ENCODE results near the gene CMC2. TPM values are rescaled to one million over a fixed set of nuclear protein-coding genes. Genes with fewer than 3 reads are reported as not detected.
A peak's percentile ranks its signal among the peaks of the same experiment; 100 is the strongest.

Gene CMC2
- total RNA-seq, 1 experiment from 2014 or later = 82.0 TPM

GRCh38 chr16:80993307-80993706, 13.4 kb downstream of the CMC2 start:
- no peak for TF ChIP-seq SIN3A (IDR thresholded peaks at IDR 0.05; ENCODE audit: borderline replicate concordance, insufficient read depth, low read depth, low read length)
- TF ChIP-seq CTCF (IDR thresholded peaks at IDR 0.05) = no peak
- no peak for TF ChIP-seq TCF7L2 (IDR thresholded peaks at IDR 0.05; ENCODE audit: low read depth, low read length)
- no peak for TF ChIP-seq POLR2AphosphoS5 (IDR thresholded peaks at IDR 0.05; ENCODE audit: low read depth, low read length)
- TF ChIP-seq REST (IDR thresholded peaks at IDR 0.05; ENCODE audit: insufficient read depth in 1 of 2, low read depth in 2 of 2, low read length in 1 of 2) = no peak
- no peaks in the 10 kb centered on the region for H3K9me3 ChIP-seq (ENCODE audit: control insufficient read depth, insufficient read depth, low read depth, low read length)
- CTCF ChIA-PET = no interaction called here
- intact Hi-C loops (cut with micrococcal nuclease; ENCODE audit: unreplicated experiment) (no loop called here), in situ Hi-C loops (cut with HindIII; ENCODE audit: low pct_unique_long_range_greater_than_20kb, low sequenced_read_pairs) (no loop called here)
- no peaks in the 10 kb centered on the region for H3K36me3 ChIP-seq (ENCODE audit: control insufficient read depth, insufficient read depth, low read length)
- no TSS peak for BruUV-seq (replicated peaks)
- H3K27ac ChIP-seq (ENCODE audit: low read length) = no peak overlapping the region
- no peak overlapping the region for H3K4me3 ChIP-seq (ENCODE audit: low read depth in 2 of 2, low read length in 2 of 2)
- ATAC-seq (0 out of 2 replicates have a peak, but pooled peaks have one; percentile 48), DNase-seq (ENCODE audit: low read depth, low spot score) (no peak)
- peaks cover 10% of the 10 kb centered on the region for H3K4me1 ChIP-seq (ENCODE audit: control insufficient read depth, insufficient read depth, low read length)
- POLR2A ChIA-PET = no interaction called here
- no peaks in the 10 kb centered on the region for H3K27me3 ChIP-seq (ENCODE audit: control insufficient read depth, insufficient read depth, low read length)

- Histone ChIP-seq H3K36me3 (ENCODE audit: control insufficient read depth, insufficient read depth, low read length) (no peaks in the 10 kb centered on the region), H3K27me3 (ENCODE audit: control insufficient read depth, insufficient read depth, low read length) (no peaks in the 10 kb centered on the region), H3K4me1 (ENCODE audit: control insufficient read depth, insufficient read depth, low read length) (peaks cover 10% of the 10 kb centered on the region), H3K9me3 (ENCODE audit: control insufficient read depth, insufficient read depth, low read depth, low read length) (no peaks in the 10 kb centered on the region), H3K27ac (ENCODE audit: low read length) (no peak overlapping the region), H3K4me3 (ENCODE audit: low read depth in 2 of 2, low read length in 2 of 2) (no peak overlapping the region)
- ATAC-seq = no peak
- POLR2A ChIA-PET = no interaction called here
- in situ Hi-C loops (cut with HindIII; ENCODE audit: low pct_unique_long_range_greater_than_20kb, low sequenced_read_pairs) = no loop called here
- BruUV-seq (replicated peaks) = no TSS peak
- CTCF ChIA-PET = no interaction called here
- intact Hi-C loops (cut with micrococcal nuclease; ENCODE audit: unreplicated experiment) = no loop called here
- no peak for TF ChIP-seq SIN3A (IDR thresholded peaks at IDR 0.05; ENCODE audit: borderline replicate concordance, insufficient read depth, low read depth, low read length)
- no peak for TF ChIP-seq REST (IDR thresholded peaks at IDR 0.05; ENCODE audit: insufficient read depth in 1 of 2, low read depth in 2 of 2, low read length in 1 of 2)
- no peak for TF ChIP-seq CTCF (IDR thresholded peaks at IDR 0.05)
- TF ChIP-seq TCF7L2 (IDR thresholded peaks at IDR 0.05; ENCODE audit: low read depth, low read length) = no peak
- no peak for TF ChIP-seq POLR2AphosphoS5 (IDR thresholded peaks at IDR 0.05; ENCODE audit: low read depth, low read length)
- no peak for DNase-seq (ENCODE audit: low read depth, low spot score)
Measured at GRCh38 chr16:80992676-80993293, 13.9 kb downstream of the CMC2 start.

Data from Panc1 (cell line).